OCI-LY1 (cell line): ENCODE results near the gene CBX7.

ENCODE experiments used
- CTCF ChIP-seq: fragments of 200-600 bp; sonication (generic), shearing (Covaris generic); IDR thresholded peaks from 2 replicates; pipeline ENCODE4 v1.5.1; 2017; ENCODE audit warnings: mild to moderate bottlenecking, antibody characterized with exemption, low read length, moderate library complexity, mixed read lengths
- EZH2 ChIP-seq: fragments of 200-600 bp; sonication (generic), shearing (Covaris generic); IDR thresholded peaks from 2 replicates; pipeline ENCODE4 v1.8.0; 2017; ENCODE audit warnings: borderline replicate concordance, mixed run types, mild to moderate bottlenecking, antibody characterized with exemption, low read length, moderate library complexity, mixed read lengths

DNA sequence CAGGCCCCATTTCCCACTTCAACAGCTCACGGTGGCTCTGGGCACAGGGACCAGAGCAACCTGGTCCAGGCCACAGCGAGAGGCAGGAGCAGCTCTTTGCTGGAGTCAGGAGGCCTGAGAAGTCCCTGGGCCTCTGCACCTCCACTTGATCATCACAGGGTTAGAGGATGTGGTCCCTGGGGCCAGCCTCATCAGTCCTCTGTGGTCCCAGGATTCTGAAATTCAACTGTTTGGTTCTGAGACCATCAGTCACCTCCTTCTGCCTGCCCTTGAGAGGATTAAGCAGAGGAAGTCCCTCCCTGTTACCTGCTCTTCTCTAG is 24.9 kb upstream of the CBX7 start:
- TF ChIP-seq EZH2 (no peak), CTCF (no peak)
